ENCODE results near the gene EGFLAM. TPM values are rescaled to one million over a fixed set of nuclear protein-coding genes. Genes with fewer than 3 reads are reported as not detected.

EGFLAM gene
- total and polyA plus RNA-seq, 9 of the 15 experiments (the other 6 are each of a cell fraction or from before 2014, with no cell fraction given), result 0.09 to 2.5 (median 1.0) TPM

DNA sequence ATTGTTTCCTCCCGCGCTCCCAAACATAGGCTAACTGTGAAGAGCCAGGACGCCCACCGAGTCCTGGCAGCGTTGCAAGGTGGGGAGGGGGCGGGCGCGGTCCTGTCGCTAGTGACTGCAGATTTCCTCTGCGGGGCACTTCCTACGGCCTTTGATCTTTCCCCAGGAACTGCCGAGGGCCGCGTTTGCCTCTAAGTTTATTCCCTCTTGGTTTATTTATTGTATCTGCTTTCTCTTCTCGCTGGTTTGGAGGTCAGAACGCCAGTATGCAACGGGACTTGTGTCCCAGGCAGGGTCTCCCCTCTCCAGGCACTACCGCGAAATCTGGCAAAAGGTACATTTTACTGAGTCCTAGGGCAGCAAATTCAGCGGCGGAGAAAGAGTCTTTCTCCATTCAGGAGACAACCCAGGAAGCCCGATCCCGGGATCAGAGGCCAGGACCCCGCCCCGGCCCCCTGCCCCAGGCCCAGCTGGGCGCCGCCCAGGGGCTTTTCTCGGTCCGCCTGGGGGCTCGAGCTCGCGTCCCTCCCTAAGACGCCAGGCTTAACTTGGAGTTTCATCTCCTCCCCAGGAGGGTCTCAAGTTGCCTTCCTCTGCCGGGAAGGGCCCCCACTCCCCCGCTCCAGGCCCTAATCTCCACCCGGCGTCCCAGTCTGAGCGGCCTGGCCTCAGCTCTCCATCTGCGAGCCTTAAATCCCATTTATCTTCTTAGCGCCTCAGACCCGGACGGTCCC is 884 bp upstream of the EGFLAM start (continued):
- TF ChIP-seq, protein P1, sequence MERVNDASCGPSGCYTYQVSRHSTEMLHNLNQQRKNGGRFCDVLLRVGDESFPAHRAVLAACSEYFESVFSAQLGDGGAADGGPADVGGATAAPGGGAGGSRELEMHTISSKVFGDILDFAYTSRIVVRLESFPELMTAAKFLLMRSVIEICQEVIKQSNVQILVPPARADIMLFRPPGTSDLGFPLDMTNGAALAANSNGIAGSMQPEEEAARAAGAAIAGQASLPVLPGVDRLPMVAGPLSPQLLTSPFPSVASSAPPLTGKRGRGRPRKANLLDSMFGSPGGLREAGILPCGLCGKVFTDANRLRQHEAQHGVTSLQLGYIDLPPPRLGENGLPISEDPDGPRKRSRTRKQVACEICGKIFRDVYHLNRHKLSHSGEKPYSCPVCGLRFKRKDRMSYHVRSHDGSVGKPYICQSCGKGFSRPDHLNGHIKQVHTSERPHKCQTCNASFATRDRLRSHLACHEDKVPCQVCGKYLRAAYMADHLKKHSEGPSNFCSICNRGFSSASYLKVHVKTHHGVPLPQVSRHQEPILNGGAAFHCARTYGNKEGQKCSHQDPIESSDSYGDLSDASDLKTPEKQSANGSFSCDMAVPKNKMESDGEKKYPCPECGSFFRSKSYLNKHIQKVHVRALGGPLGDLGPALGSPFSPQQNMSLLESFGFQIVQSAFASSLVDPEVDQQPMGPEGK (CRISPR knock-in tag; IDR thresholded peaks at IDR 0.05; ENCODE audit: borderline replicate concordance), result no peak
- TF ChIP-seq LCOR (CRISPR knock-in tag; IDR thresholded peaks at IDR 0.05), result no peak

DNA sequence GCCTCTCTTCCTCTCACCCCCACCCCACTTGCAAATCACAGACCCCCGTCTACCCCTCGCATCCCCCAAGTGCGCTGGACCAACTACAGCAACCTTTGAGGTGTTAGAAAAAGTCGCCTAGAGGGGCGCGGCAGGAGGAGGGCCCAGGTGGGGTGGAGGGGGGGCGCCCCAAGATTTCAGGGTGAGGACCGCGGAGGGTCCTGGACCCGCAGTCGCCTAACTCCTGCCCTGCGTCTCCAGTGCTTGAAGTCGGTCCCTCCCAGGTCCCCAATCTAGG is 379 bp upstream of the EGFLAM start:
- BruUV-seq (replicated peaks), result no TSS peak
- no peak for DNase-seq (ENCODE audit: extremely low read depth in 1 of 4, low spot score in 3 of 4)
- H3K9ac ChIP-seq (ENCODE audit: insufficient read depth in 1 of 2, low read depth in 2 of 2, low read length in 2 of 2), result no peak overlapping the region
- H3K4me2 ChIP-seq (ENCODE audit: insufficient read depth, low read length), result no peak overlapping the region
- no peaks in the 10 kb centered on the region for H4K20me1 ChIP-seq (replicated peaks; ENCODE audit: control insufficient read depth, insufficient read depth, low read length)
- peaks cover 31 to 45% of the 10 kb centered on the region in 2 experiments; a peak in 4 of 5 replicates for H3K27me3 ChIP-seq (ENCODE audit: control insufficient read depth in 2 of 2, insufficient read depth in 2 of 2, low read length in 2 of 2)
- in situ Hi-C loops (cut with MboI), result no loop called here
- ChIA-PET POLR2A (interaction anchor here (1.0 to 1.3 kb wide), 2 partner anchors 13 to 35 kb away, joined by 3 read pairs; no protein-coding TSS in a partner anchor), CTCF (ENCODE audit: low intra/inter-chr PET ratio) (no interaction called here)
- no peak for ATAC-seq
- no peaks in the 10 kb centered on the region for H3K79me2 ChIP-seq (ENCODE audit: control insufficient read depth, insufficient read depth, low read length)
- H3K27ac ChIP-seq (ENCODE audit: extremely low read depth, low read depth, low read length), result no peak overlapping the region
- H3K4me1 ChIP-seq (replicated peaks in 1 of 2; ENCODE audit: control insufficient read depth in 2 of 2, insufficient read depth in 2 of 2, low read length in 2 of 2), result peaks cover 0 to 10% of the 10 kb centered on the region in 2 experiments; a peak in 2 of 5 replicates
- FAIRE-seq, result no peak
- no peak overlapping the region for H3K4me3 ChIP-seq
- H3K9me1 ChIP-seq (ENCODE audit: control insufficient read depth, insufficient read depth, low read length), result no peaks in the 10 kb centered on the region
- WGBS (ENCODE audit: insufficient coverage, low coverage, missing lambda C conversion rate), result 15% methylated on average over 12 of the region's 13 CpGs
- no peak overlapping the region for H2AFZ ChIP-seq (ENCODE audit: low read depth, low read length)
- no peaks in the 10 kb centered on the region for H3K9me3 ChIP-seq (replicated peaks; ENCODE audit: control insufficient read depth, insufficient read depth, low read depth, low read length)
- H3K36me3 ChIP-seq (ENCODE audit: control insufficient read depth, insufficient read depth, low read length), result no peaks in the 10 kb centered on the region
- intact Hi-C loops (cut with micrococcal nuclease), result no loop called here
- TF ChIP-seq, protein P2, sequence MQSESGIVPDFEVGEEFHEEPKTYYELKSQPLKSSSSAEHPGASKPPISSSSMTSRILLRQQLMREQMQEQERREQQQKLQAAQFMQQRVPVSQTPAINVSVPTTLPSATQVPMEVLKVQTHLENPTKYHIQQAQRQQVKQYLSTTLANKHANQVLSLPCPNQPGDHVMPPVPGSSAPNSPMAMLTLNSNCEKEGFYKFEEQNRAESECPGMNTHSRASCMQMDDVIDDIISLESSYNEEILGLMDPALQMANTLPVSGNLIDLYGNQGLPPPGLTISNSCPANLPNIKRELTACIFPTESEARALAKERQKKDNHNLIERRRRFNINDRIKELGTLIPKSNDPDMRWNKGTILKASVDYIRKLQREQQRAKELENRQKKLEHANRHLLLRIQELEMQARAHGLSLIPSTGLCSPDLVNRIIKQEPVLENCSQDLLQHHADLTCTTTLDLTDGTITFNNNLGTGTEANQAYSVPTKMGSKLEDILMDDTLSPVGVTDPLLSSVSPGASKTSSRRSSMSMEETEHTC (IDR thresholded peaks at IDR 0.05), result no peak
- TF ChIP-seq SIRT6 (IDR thresholded peaks at IDR 0.05; ENCODE audit: low read depth, low read length), result no peak
- TF ChIP-seq, protein P3, sequence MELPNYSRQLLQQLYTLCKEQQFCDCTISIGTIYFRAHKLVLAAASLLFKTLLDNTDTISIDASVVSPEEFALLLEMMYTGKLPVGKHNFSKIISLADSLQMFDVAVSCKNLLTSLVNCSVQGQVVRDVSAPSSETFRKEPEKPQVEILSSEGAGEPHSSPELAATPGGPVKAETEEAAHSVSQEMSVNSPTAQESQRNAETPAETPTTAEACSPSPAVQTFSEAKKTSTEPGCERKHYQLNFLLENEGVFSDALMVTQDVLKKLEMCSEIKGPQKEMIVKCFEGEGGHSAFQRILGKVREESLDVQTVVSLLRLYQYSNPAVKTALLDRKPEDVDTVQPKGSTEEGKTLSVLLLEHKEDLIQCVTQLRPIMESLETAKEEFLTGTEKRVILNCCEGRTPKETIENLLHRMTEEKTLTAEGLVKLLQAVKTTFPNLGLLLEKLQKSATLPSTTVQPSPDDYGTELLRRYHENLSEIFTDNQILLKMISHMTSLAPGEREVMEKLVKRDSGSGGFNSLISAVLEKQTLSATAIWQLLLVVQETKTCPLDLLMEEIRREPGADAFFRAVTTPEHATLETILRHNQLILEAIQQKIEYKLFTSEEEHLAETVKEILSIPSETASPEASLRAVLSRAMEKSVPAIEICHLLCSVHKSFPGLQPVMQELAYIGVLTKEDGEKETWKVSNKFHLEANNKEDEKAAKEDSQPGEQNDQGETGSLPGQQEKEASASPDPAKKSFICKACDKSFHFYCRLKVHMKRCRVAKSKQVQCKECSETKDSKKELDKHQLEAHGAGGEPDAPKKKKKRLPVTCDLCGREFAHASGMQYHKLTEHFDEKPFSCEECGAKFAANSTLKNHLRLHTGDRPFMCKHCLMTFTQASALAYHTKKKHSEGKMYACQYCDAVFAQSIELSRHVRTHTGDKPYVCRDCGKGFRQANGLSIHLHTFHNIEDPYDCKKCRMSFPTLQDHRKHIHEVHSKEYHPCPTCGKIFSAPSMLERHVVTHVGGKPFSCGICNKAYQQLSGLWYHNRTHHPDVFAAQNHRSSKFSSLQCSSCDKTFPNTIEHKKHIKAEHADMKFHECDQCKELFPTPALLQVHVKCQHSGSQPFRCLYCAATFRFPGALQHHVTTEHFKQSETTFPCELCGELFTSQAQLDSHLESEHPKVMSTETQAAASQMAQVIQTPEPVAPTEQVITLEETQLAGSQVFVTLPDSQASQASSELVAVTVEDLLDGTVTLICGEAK (IDR thresholded peaks at IDR 0.05), result no peak
- TF ChIP-seq, protein P3 (CRISPR knock-in tag; IDR thresholded peaks at IDR 0.05), result no peak

Data from K562 (cell line).